ENCODE measurements around the gene CEP63. TPM values are rescaled to one million over a fixed set of nuclear protein-coding genes. Genes with fewer than 3 reads are reported as not detected.

The CEP63 gene
- polyA plus RNA-seq, 1 donor from 2014 or later = 14.1 TPM

DNA sequence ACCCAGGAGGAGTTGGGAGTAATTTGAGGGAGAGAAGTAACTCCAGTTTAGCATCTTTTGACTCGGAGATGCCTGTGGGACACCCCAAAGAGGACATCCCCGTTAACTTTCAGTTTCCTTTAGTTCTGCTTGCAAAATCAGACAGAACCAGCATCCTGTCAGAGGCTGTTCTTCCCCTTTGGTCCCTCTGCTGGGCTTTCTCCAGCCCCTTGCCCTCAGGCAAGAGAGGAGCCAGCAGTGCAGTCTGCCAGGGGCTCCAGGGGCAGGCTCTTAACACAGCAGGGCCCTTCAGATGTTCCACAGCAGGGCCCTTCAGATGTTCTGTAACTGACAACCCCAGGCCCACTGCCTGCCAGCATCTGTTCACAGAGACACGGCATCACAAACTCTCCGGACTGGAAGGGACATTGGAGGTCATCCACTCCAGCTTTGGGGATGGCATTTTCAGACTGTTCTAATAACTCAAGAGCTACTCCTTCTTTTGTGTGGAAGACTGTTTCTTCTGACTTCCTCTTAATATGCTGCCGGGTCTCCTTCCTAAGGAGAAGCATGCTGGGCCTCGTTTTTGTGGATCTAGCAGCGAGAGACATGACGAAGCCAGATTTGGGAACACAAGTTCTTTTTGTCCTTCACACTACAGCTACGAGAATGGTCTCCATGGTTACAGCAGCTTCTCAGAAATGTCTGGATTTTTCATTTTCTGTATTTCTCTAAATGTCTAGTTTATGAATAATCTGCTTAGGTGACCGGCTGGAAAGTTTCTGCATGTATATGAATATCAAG lies 113.1 kb downstream of the CEP63 start:
- Histone ChIP-seq H3K27ac (ENCODE audit: low read length) (no peak overlapping the region), H3K4me2 (ENCODE audit: low read length) (no peak overlapping the region), H3F3A (ENCODE audit: insufficient read depth, low read length, poor library complexity, severe bottlenecking) (no peaks in the 10 kb centered on the region), H3K79me2 (replicated peaks; ENCODE audit: insufficient read depth, low read length) (no peaks in the 10 kb centered on the region), H4K20me1 (ENCODE audit: insufficient read depth) (no peaks in the 10 kb centered on the region), H3K27me3 (ENCODE audit: insufficient read depth, low read depth, low read length) (no peaks in the 10 kb centered on the region), H3K4me3 (ENCODE audit: low read length) (no peak overlapping the region), H3K9ac (ENCODE audit: low read length) (no peak overlapping the region), H2AFZ (ENCODE audit: low read depth, low read length) (no peak overlapping the region), H3K36me3 (ENCODE audit: insufficient read depth, low read length) (no peaks in the 10 kb centered on the region), H3K9me3 (ENCODE audit: low read length) (no peaks in the 10 kb centered on the region), H3K9me2 (ENCODE audit: insufficient read depth, low read length) (no peaks in the 10 kb centered on the region)
- no peak for TF ChIP-seq SMC3 (conservative IDR thresholded peaks at IDR 0.05; ENCODE audit: poor library complexity)
- no peak for TF ChIP-seq TAF1 (IDR thresholded peaks at IDR 0.05; ENCODE audit: low read depth)
- TF ChIP-seq, protein P1, sequence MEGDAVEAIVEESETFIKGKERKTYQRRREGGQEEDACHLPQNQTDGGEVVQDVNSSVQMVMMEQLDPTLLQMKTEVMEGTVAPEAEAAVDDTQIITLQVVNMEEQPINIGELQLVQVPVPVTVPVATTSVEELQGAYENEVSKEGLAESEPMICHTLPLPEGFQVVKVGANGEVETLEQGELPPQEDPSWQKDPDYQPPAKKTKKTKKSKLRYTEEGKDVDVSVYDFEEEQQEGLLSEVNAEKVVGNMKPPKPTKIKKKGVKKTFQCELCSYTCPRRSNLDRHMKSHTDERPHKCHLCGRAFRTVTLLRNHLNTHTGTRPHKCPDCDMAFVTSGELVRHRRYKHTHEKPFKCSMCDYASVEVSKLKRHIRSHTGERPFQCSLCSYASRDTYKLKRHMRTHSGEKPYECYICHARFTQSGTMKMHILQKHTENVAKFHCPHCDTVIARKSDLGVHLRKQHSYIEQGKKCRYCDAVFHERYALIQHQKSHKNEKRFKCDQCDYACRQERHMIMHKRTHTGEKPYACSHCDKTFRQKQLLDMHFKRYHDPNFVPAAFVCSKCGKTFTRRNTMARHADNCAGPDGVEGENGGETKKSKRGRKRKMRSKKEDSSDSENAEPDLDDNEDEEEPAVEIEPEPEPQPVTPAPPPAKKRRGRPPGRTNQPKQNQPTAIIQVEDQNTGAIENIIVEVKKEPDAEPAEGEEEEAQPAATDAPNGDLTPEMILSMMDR (IDR thresholded peaks at IDR 0.05; ENCODE audit: poor library complexity, severe bottlenecking) = no peak
- no peak for TF ChIP-seq RAD21 (conservative IDR thresholded peaks at IDR 0.05)
- TF ChIP-seq MXI1 (conservative IDR thresholded peaks at IDR 0.05; ENCODE audit: poor library complexity, severe bottlenecking) = no peak
- TF ChIP-seq, protein P2, sequence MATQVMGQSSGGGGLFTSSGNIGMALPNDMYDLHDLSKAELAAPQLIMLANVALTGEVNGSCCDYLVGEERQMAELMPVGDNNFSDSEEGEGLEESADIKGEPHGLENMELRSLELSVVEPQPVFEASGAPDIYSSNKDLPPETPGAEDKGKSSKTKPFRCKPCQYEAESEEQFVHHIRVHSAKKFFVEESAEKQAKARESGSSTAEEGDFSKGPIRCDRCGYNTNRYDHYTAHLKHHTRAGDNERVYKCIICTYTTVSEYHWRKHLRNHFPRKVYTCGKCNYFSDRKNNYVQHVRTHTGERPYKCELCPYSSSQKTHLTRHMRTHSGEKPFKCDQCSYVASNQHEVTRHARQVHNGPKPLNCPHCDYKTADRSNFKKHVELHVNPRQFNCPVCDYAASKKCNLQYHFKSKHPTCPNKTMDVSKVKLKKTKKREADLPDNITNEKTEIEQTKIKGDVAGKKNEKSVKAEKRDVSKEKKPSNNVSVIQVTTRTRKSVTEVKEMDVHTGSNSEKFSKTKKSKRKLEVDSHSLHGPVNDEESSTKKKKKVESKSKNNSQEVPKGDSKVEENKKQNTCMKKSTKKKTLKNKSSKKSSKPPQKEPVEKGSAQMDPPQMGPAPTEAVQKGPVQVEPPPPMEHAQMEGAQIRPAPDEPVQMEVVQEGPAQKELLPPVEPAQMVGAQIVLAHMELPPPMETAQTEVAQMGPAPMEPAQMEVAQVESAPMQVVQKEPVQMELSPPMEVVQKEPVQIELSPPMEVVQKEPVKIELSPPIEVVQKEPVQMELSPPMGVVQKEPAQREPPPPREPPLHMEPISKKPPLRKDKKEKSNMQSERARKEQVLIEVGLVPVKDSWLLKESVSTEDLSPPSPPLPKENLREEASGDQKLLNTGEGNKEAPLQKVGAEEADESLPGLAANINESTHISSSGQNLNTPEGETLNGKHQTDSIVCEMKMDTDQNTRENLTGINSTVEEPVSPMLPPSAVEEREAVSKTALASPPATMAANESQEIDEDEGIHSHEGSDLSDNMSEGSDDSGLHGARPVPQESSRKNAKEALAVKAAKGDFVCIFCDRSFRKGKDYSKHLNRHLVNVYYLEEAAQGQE (IDR thresholded peaks at IDR 0.05; ENCODE audit: borderline replicate concordance) = no peak
- no peak for TF ChIP-seq EP300 (conservative IDR thresholded peaks at IDR 0.05; ENCODE audit: poor library complexity, severe bottlenecking)
- TF ChIP-seq POLR2AphosphoS5 (IDR thresholded peaks at IDR 0.05) = no peak
- TF ChIP-seq EZH2 (IDR thresholded peaks at IDR 0.05; ENCODE audit: borderline replicate concordance, insufficient read depth, low read length, poor library complexity, severe bottlenecking) = no peak

DNA sequence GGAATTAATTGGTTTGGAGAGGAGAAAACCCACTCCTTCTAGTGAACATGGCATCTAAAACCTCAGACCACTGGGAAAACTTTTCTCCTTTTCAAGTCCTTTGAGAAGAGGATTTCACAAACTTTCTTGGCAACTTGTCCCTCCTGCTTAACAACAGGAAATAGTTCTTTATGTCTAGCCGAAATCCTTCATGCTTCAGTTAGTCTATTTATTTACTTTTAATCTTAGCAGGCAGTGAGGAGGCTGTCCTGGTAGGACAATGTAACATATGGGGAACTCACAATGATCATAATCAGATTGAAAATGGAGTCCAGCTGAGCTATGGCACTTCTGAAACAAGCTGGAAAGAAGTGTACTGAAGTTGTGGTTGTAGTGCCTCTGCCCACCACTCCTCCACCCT lies 114.3 kb downstream of the CEP63 start:
- H3K9ac ChIP-seq (ENCODE audit: low read length) = no peak overlapping the region
- no peak for TF ChIP-seq SMC3 (conservative IDR thresholded peaks at IDR 0.05; ENCODE audit: poor library complexity)
- TF ChIP-seq, protein P1 (IDR thresholded peaks at IDR 0.05; ENCODE audit: poor library complexity, severe bottlenecking) = no peak
- no peak for TF ChIP-seq EZH2 (IDR thresholded peaks at IDR 0.05; ENCODE audit: borderline replicate concordance, insufficient read depth, low read length, poor library complexity, severe bottlenecking)
- TF ChIP-seq, protein P2 (IDR thresholded peaks at IDR 0.05; ENCODE audit: borderline replicate concordance) = no peak
- TF ChIP-seq RAD21 (conservative IDR thresholded peaks at IDR 0.05) = no peak
- no peak for TF ChIP-seq EP300 (conservative IDR thresholded peaks at IDR 0.05; ENCODE audit: poor library complexity, severe bottlenecking)
- no peak for TF ChIP-seq POLR2AphosphoS5 (IDR thresholded peaks at IDR 0.05)
- no peak for TF ChIP-seq TAF1 (IDR thresholded peaks at IDR 0.05; ENCODE audit: low read depth)
- no peak for TF ChIP-seq MXI1 (conservative IDR thresholded peaks at IDR 0.05; ENCODE audit: poor library complexity, severe bottlenecking)
- no peak overlapping the region for H3K27ac ChIP-seq (ENCODE audit: low read length)
- H3K4me2 ChIP-seq (ENCODE audit: low read length) = no peak overlapping the region
- no peak overlapping the region for H3K4me3 ChIP-seq (ENCODE audit: low read length)
- no peaks in the 10 kb centered on the region for H4K20me1 ChIP-seq (ENCODE audit: insufficient read depth)
- no peaks in the 10 kb centered on the region for H3K9me3 ChIP-seq (ENCODE audit: low read length)
- no peaks in the 10 kb centered on the region for H3K79me2 ChIP-seq (replicated peaks; ENCODE audit: insufficient read depth, low read length)
- H3K9me2 ChIP-seq (ENCODE audit: insufficient read depth, low read length) = no peaks in the 10 kb centered on the region
- H3F3A ChIP-seq (ENCODE audit: insufficient read depth, low read length, poor library complexity, severe bottlenecking) = no peaks in the 10 kb centered on the region
- no peak overlapping the region for H2AFZ ChIP-seq (ENCODE audit: low read depth, low read length)
- H3K27me3 ChIP-seq (ENCODE audit: insufficient read depth, low read depth, low read length) = no peaks in the 10 kb centered on the region
- H3K36me3 ChIP-seq (ENCODE audit: insufficient read depth, low read length) = no peaks in the 10 kb centered on the region
